GM21447 (cell line): ENCODE data around the gene HSDL1.
A peak's percentile ranks its signal among the peaks of the same experiment; 100 is the strongest.
"Not testable (repeated sequence)": the region's sequence is repeated elsewhere in the genome, so short reads cannot be mapped to it uniquely, and the experiment has no call there.

Experiments
- ATAC-seq: cut with Tn5 transposase; IDR thresholded peaks from one replicate; pipeline ENCODE4 v1.9.1; 2021; ENCODE audit not compliant: unreplicated experiment

Gene HSDL1

GRCh38 chr16:84138824-84139627, 6.0 kb downstream of the HSDL1 start:
- ATAC-seq = no peak

GRCh38 chr16:84138500-84138823, 6.5 kb downstream of the HSDL1 start:
- ATAC-seq = no peak

GRCh38 chr16:84137769-84138357, 7.1 kb downstream of the HSDL1 start:
- ATAC-seq = no peak

GRCh38 chr16:84137287-84137686, 7.7 kb downstream of the HSDL1 start:
- ATAC-seq = no peak

GRCh38 chr16:84136331-84137125, 8.4 kb downstream of the HSDL1 start:
- ATAC-seq = no peak

GRCh38 chr16:84132527-84133285, 12.3 kb downstream of the HSDL1 start:
- no peak for ATAC-seq

GRCh38 chr16:84131117-84131516, 13.9 kb downstream of the HSDL1 start:
- ATAC-seq = no peak

- ATAC-seq = no peak
Observed at GRCh38 chr16:84124257-84125073, 20.5 kb downstream of the HSDL1 start.

GRCh38 chr16:84121007-84121406, 24.0 kb downstream of the HSDL1 start:
- ATAC-seq = no peak

- ATAC-seq = no peak
Observed at GRCh38 chr16:84120023-84120422, 25.0 kb downstream of the HSDL1 start.

GRCh38 chr16:84119368-84119767, 25.6 kb downstream of the HSDL1 start:
- no peak for ATAC-seq

GRCh38 chr16:84118315-84118714, 26.7 kb downstream of the HSDL1 start:
- not testable (repeated sequence) for ATAC-seq

- ATAC-seq = peak; percentile 15
Observed at GRCh38 chr16:84117494-84117843, 27.5 kb downstream of the HSDL1 start.

GRCh38 chr16:84116720-84117493, 28.1 kb downstream of the HSDL1 start, which contains the start of gene MBTPS1:
Gene MBTPS1, minus strand, starts transcription at chr16:84116942. Its CDS starts 15,159 bp downstream, at chr16:84101783.
- ATAC-seq = peak; percentile 87

- ATAC-seq = peak; percentile 38
Observed at GRCh38 chr16:84115919-84116719, 28.9 kb downstream of the HSDL1 start.

GRCh38 chr16:84111949-84112348, 33.0 kb downstream of the HSDL1 start:
- ATAC-seq = not testable (repeated sequence)

- ATAC-seq = no peak
Observed at GRCh38 chr16:84111525-84111924, 33.5 kb downstream of the HSDL1 start.

- ATAC-seq = no peak
Observed at GRCh38 chr16:84110527-84110926, 34.5 kb downstream of the HSDL1 start.
